GM12878 (cell line): ENCODE data around the gene DTWD2. TPM values are rescaled to one million over a fixed set of nuclear protein-coding genes. Genes with fewer than 3 reads are reported as not detected.

Source experiments
- BRCA1 ChIP-seq: IDR thresholded peaks from 2 replicates; pipeline ENCODE4 v1.6.1; 2011; ENCODE audit warnings: low read depth, low read length, improper control_type of control experiment
- CTCF ChIP-seq, 3 experiments: IDR thresholded peaks in 2 of 3; conservative IDR thresholded peaks in 1 of 3; 2 replicates each; pipeline ENCODE4 v1.5.1; 2011; ENCODE audit warnings: low read depth in 3 of 3, low read length in 3 of 3, mild to moderate bottlenecking in 3 of 3, control low read depth in 2 of 3, moderate library complexity in 2 of 3, inconsistent platforms in 1 of 3, mixed read lengths in 1 of 3; ENCODE audit not compliant: control insufficient read depth in 2 of 3, insufficient read depth in 1 of 3; ENCODE audit errors: extremely low read depth in 1 of 3
- HDAC2 ChIP-seq: fragments of 200-600 bp; sonication (generic); IDR thresholded peaks from 2 replicates; pipeline ENCODE4 v1.6.1; 2017
- MTA2 ChIP-seq: fragments of 450-650 bp; IDR thresholded peaks from 2 replicates; pipeline ENCODE4 v1.6.1; 2016; ENCODE audit warnings: low read depth, mild to moderate bottlenecking, moderate library complexity
- NFXL1 ChIP-seq: fragments of 450-650 bp; IDR thresholded peaks from 2 replicates; pipeline ENCODE4 v1.6.1; 2017; ENCODE audit warnings: antibody characterized with exemption, mild to moderate bottlenecking, borderline replicate concordance
- NKRF ChIP-seq: fragments of 450-650 bp; conservative IDR thresholded peaks from 2 replicates; pipeline ENCODE4 v1.6.1; 2017; ENCODE audit warnings: mild to moderate bottlenecking, moderate library complexity
- POU2F2 ChIP-seq: IDR thresholded peaks from 3 replicates; pipeline ENCODE4 v1.6.1; 2011; ENCODE audit warnings: low read depth, mild to moderate bottlenecking, low read length, borderline replicate concordance
- RB1 ChIP-seq: fragments of 450-650 bp; formaldehyde crosslinking; IDR thresholded peaks from 2 replicates; pipeline ENCODE4 v1.6.1; 2017; ENCODE audit warnings: mild to moderate bottlenecking, borderline replicate concordance
- SPI1 ChIP-seq: IDR thresholded peaks from 2 replicates; pipeline ENCODE4 v1.6.1; 2011; ENCODE audit warnings: low read depth, mild to moderate bottlenecking, low read length, moderate library complexity, borderline replicate concordance; ENCODE audit not compliant: insufficient read depth
- SUPT20H ChIP-seq: IDR thresholded peaks from 2 replicates; pipeline ENCODE4 v1.6.1; 2011; ENCODE audit warnings: low read depth, mild to moderate bottlenecking, low read length, moderate library complexity, borderline replicate concordance; ENCODE audit not compliant: control insufficient read depth
- TCF12 ChIP-seq: IDR thresholded peaks from 2 replicates; pipeline ENCODE4 v1.6.1; 2011; ENCODE audit warnings: low read depth, mild to moderate bottlenecking, low read length
- TCF7 ChIP-seq: IDR thresholded peaks from 2 replicates; pipeline ENCODE4 v1.6.1; 2014; ENCODE audit warnings: antibody characterized with exemption, borderline replicate concordance
- WRNIP1 ChIP-seq: IDR thresholded peaks from 2 replicates; pipeline ENCODE4 v1.6.1; 2011; ENCODE audit warnings: low read depth, low read length, improper control_type of control experiment, borderline replicate concordance
- ZNF207 ChIP-seq: fragments of 450-650 bp; IDR thresholded peaks from 2 replicates; pipeline ENCODE4 v1.6.1; 2014; ENCODE audit warnings: antibody characterized with exemption, mild to moderate bottlenecking, borderline replicate concordance
- polyA plus RNA-seq, 11 experiments: library from polyadenylated mRNA; depleted of rRNA in 4 of 11; unstranded in 6 of 11; stranded (reverse) in 5 of 11; fragments of >200 nt; fragmentation: Nextera tagmentation in 4 of 11; fragmentation: Illumina TruSeq in 1 of 11; extraction: Ambion mirVana in 4 of 11; extraction: Trizol in 1 of 11; gene quantifications; 1 replicate in 1 of 11; 2 replicates in 10 of 11; pipeline versions ENCODE4 v1.2.1 to v1.2.3, GENCODE V29; 2011 to 2016; ENCODE audit warnings: inconsistent platforms in 2 of 11, missing spikeins in 2 of 11, low read depth in 1 of 11
- total RNA-seq, 4 experiments: library from RNA; depleted of rRNA in 3 of 4; stranded (reverse); fragments of >200 nt in 3 of 4; fragmentation: Illumina TruSeq in 1 of 4; extraction: Trizol in 1 of 4; gene quantifications; 2 replicates each; pipeline versions ENCODE4 v1.2.1 to v1.2.3, GENCODE V29; 2013 to 2021
- TF ChIP-seq, protein P1 (sequence below): fragments of 450-650 bp; IDR thresholded peaks from 2 replicates; pipeline ENCODE4 v1.6.1; 2017; ENCODE audit warnings: mild to moderate bottlenecking, low read depth, inconsistent platforms; ENCODE audit not compliant: poor library complexity, severe bottlenecking
- TF ChIP-seq, protein P2 (sequence below): fragments of 450-650 bp; IDR thresholded peaks from 2 replicates; pipeline ENCODE4 v1.6.1; 2018; ENCODE audit warnings: mild to moderate bottlenecking, low read depth, moderate library complexity; ENCODE audit not compliant: partially characterized antibody

DTWD2 gene
- total and polyA plus RNA-seq, 10 of the 15 experiments (the other 5 are each of a cell fraction or from before 2014, with no cell fraction given) = 0.93 to 8.4 (median 5.1) TPM

DNA sequence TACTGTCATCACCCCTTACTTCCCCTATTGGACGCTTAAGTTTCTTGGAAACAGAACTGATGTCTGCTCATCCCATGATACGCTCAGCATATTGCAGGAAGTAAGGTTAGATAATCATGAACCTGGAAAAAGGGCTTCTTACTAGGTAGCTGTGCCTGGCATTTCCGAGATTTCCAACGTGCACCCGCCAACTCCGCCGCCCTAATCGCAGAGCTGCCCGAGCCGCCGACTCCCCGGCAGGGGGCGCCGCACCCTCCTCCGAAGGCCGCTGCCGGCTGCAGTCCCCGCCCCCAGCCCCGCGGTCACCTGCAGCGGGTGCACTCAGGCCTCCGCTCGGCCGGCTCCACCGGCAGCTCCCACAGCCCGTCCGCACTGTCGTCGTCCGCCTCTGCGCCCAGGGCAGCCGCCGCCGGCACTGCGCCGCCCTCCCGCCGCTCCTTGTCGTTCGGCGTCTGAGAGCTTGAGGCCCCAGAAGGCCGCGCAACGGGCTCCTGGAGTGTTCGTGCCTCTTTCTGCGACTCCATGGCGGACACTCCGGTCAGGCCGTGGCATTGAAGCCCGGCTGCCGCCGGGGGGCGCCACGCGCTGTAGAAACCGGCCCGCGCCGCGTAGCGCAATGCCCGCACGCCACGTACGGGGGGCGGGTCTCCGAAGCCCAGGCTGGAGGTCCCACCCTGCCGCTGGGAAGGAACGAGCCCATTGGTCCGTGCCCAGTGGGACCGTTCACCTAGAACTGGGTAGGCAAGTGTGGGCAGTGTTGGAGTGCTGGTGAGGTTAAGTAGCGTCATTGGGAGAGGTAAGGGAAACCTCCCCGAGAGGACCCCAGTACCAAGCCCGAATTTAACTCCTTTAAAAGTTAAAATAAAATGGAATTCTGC, at the start of gene DTWD2 (continued):
- TF ChIP-seq SUPT20H (no peak), MTA2 (no peak), TCF7 (no peak), NKRF (peak; percentile 92), BRCA1 (no peak), WRNIP1 (no peak), HDAC2 (no peak), SPI1 (no peak), CTCF (IDR thresholded peaks at IDR 0.05 in 2 of 3, conservative IDR thresholded peaks at IDR 0.05 in 1 of 3; ENCODE audit: control insufficient read depth in 2 of 3, extremely low read depth in 1 of 3, insufficient read depth in 1 of 3, low read depth in 3 of 3, low read length in 3 of 3) (peak; percentile 71 to 96 (median 92)), NFXL1 (no peak), POU2F2 (peak; percentile 14; the same call in 1 of the 3 replicates), ZNF207 (peak; percentile 93), TCF12 (0 out of 2 replicates have a peak, but pooled peaks have one; percentile 45), RB1 (peak; percentile 98)
- TF ChIP-seq, protein P1, sequence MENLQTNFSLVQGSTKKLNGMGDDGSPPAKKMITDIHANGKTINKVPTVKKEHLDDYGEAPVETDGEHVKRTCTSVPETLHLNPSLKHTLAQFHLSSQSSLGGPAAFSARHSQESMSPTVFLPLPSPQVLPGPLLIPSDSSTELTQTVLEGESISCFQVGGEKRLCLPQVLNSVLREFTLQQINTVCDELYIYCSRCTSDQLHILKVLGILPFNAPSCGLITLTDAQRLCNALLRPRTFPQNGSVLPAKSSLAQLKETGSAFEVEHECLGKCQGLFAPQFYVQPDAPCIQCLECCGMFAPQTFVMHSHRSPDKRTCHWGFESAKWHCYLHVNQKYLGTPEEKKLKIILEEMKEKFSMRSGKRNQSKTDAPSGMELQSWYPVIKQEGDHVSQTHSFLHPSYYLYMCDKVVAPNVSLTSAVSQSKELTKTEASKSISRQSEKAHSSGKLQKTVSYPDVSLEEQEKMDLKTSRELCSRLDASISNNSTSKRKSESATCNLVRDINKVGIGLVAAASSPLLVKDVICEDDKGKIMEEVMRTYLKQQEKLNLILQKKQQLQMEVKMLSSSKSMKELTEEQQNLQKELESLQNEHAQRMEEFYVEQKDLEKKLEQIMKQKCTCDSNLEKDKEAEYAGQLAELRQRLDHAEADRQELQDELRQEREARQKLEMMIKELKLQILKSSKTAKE = no peak
- TF ChIP-seq, protein P2, sequence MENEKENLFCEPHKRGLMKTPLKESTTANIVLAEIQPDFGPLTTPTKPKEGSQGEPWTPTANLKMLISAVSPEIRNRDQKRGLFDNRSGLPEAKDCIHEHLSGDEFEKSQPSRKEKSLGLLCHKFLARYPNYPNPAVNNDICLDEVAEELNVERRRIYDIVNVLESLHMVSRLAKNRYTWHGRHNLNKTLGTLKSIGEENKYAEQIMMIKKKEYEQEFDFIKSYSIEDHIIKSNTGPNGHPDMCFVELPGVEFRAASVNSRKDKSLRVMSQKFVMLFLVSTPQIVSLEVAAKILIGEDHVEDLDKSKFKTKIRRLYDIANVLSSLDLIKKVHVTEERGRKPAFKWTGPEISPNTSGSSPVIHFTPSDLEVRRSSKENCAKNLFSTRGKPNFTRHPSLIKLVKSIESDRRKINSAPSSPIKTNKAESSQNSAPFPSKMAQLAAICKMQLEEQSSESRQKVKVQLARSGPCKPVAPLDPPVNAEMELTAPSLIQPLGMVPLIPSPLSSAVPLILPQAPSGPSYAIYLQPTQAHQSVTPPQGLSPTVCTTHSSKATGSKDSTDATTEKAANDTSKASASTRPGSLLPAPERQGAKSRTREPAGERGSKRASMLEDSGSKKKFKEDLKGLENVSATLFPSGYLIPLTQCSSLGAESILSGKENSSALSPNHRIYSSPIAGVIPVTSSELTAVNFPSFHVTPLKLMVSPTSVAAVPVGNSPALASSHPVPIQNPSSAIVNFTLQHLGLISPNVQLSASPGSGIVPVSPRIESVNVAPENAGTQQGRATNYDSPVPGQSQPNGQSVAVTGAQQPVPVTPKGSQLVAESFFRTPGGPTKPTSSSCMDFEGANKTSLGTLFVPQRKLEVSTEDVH = no peak
